Activated T-helper 1 cell treated with anti-CD3 and anti-CD28 coated beads, Interleukin-2, amount 50 U/mL, for 16 hours (primary cell): ENCODE data around the gene MPP1.

Experiments used
- DNase-seq, 2 donors: peaks; one replicate each; pipeline ENCODE4 v3.0.0-alpha.2; 2020; ENCODE audit warnings: low read depth in 1 of 2, low spot score in 1 of 2

Gene MPP1

GRCh38 chrX:154813801-154814200 lies 8.5 kb upstream of the MPP1 start:
- DNase-seq = no peak

- no peak for DNase-seq
Observed at GRCh38 chrX:154812341-154813101, 7.2 kb upstream of the MPP1 start.

- no peak for DNase-seq
Observed at GRCh38 chrX:154809939-154810665, 4.8 kb upstream of the MPP1 start.

- DNase-seq = no peak
Observed at GRCh38 chrX:154806837-154807501, 1.7 kb upstream of the MPP1 start.

- no peak for DNase-seq
Observed at GRCh38 chrX:154805696-154806091, 409 bp upstream of the MPP1 start.

GRCh38 chrX:154804261-154804956 lies 876 bp downstream of the MPP1 start:
- DNase-seq = no peak

- DNase-seq = no peak
Observed at GRCh38 chrX:154802947-154803346, 2.3 kb downstream of the MPP1 start.

GRCh38 chrX:154800478-154801210 lies 4.6 kb downstream of the MPP1 start:
- DNase-seq = no peak

- no peak for DNase-seq
Observed at GRCh38 chrX:154799556-154800348, 5.5 kb downstream of the MPP1 start.

GRCh38 chrX:154797006-154797405 lies 8.3 kb downstream of the MPP1 start:
- no peak for DNase-seq

GRCh38 chrX:154795016-154795415 lies 10.3 kb downstream of the MPP1 start:
- DNase-seq = no peak

- no peak for DNase-seq
Observed at GRCh38 chrX:154793084-154793795, 12.0 kb downstream of the MPP1 start.

- no peak for DNase-seq
Observed at GRCh38 chrX:154791939-154792338, 13.3 kb downstream of the MPP1 start.

- no peak for DNase-seq
Observed at GRCh38 chrX:154791467-154791866, 13.8 kb downstream of the MPP1 start.

GRCh38 chrX:154785716-154786115 lies 19.6 kb downstream of the MPP1 start:
- no peak for DNase-seq

- no peak for DNase-seq
Observed at GRCh38 chrX:154784149-154784995, 20.9 kb downstream of the MPP1 start.

- no peak for DNase-seq
Observed at GRCh38 chrX:154780968-154781367, 24.3 kb downstream of the MPP1 start.

- no peak for DNase-seq
Observed at GRCh38 chrX:154779261-154779660, 26.0 kb downstream of the MPP1 start.
